ENCODE results near the gene GDI1.

GDI1 gene

GRCh38 chrX:154462396-154462795, 25.4 kb downstream of the GDI1 start:
- no peak for DNase-seq (ENCODE audit: low spot score)

DNA sequence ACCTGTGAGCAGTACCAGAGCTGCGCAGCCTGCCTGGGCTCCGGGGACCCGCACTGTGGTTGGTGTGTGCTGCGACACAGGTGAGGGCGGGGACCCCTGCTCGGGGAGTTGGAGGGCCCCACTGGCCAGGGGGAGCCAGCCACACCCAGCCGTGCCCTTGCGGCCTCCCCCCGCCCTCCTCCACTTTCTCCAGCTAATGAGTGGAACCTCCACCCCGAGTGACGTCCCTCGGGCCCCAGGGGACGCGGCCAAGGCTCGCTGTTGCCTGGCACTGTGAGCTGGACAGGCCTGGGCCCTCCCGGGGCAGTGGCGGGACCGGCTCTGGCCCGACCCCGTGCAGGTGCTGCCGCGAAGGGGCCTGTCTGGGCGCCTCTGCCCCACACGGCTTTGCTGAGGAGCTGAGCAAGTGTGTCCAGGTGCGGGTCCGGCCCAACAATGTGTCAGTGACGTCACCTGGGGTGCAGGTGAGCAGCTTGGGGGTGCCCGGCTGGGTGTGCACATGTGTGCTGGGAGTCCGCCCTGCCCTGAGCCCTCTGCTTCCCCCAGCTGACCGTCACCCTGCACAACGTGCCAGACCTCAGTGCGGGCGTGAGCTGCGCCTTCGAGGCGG, 26.8 kb downstream of the GDI1 start:
- DNase-seq (ENCODE audit: low spot score): no peak

DNA sequence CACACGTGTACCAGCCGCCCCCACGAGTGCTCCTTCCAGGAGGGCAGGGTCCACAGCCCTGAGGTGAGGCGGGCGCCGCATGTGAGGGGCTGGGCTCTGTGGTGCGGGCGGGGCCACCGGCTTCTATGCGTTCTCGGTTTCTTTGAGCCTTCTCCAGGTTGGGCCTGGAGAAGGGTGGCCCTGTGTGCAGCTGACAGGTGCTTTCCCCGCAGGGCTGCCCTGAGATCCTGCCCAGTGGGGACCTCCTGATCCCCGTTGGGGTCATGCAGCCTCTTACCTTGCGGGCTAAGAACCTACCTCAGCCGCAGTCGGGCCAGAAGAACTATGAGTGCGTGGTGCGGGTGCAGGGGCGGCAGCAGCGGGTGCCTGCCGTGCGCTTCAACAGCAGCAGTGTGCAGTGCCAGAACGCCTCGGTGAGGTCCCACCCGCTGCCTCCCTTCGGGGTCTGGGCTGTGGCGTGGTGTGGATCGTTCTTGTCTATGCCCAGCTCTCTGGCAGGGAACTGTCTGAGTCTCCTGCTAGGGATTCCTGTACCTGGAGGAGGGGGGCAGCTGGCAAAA, 27.9 kb downstream of the GDI1 start:
- no peak for DNase-seq (ENCODE audit: low spot score)

- DNase-seq (ENCODE audit: low spot score): no peak
These were observed 28.6 kb downstream of the GDI1 start for GRCh38 chrX:154465601-154466000.

DNA sequence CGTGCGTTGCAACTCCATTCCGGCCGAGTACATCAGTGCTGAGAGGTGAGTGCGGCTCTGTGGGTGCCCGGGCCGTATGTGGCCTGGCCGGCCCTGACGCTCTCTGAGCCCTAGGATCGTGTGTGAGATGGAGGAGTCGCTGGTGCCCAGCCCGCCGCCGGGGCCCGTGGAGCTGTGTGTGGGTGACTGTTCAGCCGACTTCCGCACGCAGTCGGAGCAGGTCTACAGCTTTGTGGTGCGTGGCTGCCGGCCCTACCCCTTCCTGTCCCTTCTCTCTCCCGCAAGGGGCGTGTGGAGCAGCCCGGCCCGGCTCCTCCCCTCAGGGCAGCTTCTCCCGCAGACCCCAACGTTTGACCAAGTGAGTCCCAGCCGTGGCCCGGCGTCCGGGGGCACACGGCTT, 29.1 kb downstream of the GDI1 start:
- DNase-seq (ENCODE audit: low spot score): no peak

DNA sequence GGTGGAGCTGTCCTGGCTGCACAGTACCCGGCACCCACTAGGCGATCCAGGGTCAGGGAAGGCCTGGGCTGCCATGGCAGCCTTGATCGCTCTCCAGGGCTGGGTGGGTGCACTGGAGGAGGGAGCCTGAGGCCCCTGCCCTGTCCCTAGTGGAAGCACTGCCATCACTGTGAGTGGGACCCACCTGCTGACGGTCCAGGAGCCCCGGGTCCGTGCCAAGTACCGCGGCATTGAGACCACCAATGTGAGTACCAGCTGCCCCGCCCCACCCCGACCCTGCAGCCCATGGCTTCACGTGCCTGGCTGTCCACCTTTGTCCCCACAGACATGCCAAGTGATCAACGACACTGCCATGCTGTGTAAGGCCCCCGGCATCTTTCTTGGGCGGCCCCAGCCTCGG, 30.0 kb downstream of the GDI1 start:
- no peak for DNase-seq (ENCODE audit: low spot score)

DNA sequence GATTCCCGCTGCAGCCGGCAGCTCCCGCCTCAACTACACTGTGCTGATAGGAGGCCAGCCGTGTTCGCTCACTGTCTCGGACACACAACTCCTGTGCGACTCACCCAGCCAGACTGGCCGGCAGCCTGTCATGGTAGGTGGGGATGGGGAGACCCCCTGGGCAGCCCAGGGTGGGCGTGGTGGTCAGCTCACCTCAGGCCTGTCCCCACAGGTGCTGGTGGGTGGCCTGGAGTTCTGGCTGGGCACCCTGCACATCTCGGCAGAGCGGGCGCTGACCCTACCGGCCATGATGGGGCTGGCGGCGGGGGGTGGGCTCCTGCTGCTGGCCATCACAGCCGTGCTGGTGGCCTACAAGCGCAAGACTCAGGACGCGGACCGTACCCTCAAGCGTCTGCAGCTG, 30.6 kb downstream of the GDI1 start:
- DNase-seq (ENCODE audit: low spot score): no peak

DNA sequence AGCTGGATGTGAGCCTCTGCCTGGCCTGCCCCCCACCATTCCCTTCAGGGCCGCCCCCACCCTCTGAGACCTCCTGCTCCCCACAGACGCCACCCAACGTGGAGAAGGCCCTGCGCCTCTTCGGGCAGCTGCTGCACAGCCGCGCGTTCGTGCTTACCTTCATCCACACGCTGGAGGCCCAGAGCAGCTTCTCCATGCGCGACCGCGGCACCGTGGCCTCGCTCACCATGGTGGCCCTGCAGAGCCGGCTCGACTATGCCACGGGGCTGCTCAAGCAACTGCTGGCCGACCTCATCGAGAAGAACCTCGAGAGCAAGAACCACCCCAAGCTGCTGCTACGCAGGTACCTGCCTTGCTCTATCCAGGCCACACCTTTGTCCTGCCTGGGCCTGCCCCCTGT, 31.3 kb downstream of the GDI1 start:
- DNase-seq (ENCODE audit: low spot score): no peak

DNA sequence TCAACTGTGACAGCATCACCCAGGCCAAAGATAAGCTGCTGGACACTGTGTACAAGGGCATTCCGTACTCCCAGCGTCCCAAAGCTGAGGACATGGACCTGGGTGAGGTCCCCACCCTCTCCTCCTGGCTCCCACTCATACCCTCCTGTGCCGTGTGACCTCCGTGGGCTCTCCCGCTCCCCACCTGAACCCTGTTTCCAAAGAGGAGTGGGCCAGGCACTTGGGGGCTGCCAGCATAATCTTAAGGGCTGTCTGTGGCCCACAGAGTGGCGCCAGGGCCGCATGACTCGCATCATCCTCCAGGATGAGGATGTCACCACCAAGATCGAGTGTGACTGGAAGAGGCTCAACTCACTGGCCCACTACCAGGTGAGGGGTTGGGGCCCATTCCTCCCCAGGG, 32.2 kb downstream of the GDI1 start:
- DNase-seq (ENCODE audit: low spot score): no peak

GRCh38 chrX:154469880-154470279, 32.9 kb downstream of the GDI1 start:
- DNase-seq (ENCODE audit: low spot score): no peak

DNA sequence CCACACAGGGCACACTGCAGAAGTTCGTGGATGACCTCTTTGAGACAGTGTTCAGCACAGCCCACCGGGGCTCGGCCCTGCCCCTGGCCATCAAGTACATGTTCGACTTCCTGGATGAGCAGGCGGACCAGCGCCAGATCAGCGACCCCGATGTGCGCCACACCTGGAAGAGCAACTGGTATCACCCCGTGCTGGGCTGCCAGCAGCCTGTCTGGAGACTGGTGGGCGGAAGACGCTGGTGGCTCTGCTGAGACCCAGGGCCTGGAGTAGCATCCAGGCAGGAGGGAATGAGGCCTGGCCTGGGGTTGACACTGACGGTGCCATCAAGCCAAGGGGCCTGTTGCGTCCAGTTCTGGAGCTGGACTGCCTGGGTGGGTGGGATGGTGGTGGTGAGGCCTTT, 33.5 kb downstream of the GDI1 start:
- no peak for DNase-seq (ENCODE audit: low spot score)

DNA sequence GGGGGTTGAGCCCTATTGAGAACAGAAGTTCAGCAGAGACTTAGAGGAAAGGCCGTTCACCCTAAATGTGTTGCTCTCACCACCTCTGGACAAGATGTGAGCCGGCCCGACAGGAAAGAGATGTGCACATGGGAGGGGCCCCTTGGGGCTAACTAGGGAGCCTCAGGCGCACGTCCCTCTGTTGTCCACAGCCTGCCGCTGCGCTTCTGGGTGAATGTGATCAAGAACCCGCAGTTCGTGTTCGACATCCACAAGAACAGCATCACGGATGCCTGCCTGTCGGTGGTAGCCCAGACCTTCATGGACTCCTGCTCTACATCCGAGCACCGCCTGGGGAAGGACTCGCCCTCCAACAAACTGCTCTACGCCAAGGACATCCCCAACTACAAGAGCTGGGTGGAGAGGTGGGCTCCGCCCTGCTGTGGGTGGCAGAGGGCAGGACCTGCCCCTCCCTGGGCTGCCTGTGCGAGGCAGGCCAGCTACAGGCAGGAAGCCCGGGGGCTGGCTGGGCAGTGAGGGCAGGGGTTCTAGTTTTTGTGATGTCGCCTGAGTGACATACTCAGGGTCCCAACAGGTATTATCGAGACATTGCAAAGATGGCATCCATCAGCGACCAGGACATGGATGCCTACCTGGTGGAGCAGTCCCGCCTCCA, 34.1 kb downstream of the GDI1 start:
- no peak for DNase-seq (ENCODE audit: low spot score)

DNA sequence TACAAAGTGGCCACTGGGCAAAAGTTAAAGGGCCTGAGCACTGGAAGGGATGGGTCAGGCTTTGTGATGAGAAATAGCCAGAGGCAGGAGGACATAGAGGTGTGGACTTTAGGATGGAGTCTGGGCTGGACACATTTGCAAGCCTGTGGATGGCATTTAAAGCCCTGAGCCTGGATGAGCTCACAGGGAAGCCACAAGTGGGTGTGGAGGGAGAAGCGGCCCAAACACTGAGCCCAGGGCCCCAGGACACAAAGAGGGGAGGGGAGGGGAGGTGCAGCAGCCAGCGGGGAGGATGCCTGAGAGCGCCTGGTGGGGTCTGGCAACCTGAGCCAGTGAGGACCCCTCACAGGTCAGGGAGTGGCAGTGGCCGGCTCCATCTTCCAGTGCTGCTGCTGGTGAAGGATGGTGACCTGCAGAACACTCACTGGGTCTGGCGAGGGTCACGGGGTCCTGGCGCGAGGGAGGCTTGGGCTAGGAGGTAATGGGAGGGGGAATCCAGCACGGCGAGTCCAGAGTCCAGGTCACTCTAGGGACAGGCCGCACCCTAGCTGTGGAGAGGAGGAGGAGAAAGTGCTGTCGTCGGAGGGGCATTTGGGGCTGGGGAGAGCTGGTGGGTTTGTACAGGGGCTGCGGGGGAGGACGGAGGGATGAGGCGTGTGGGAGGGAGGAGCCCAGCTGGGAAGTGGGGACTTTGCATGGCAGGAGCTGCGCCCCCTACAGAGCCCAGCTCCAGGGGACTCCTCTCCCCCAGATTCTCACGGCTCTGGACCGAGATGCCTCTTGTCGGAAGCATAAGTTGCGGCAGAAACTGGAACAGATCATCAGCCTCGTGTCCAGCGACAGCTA, 35.1 kb downstream of the GDI1 start:
- DNase-seq (ENCODE audit: low spot score): no peak

DNA sequence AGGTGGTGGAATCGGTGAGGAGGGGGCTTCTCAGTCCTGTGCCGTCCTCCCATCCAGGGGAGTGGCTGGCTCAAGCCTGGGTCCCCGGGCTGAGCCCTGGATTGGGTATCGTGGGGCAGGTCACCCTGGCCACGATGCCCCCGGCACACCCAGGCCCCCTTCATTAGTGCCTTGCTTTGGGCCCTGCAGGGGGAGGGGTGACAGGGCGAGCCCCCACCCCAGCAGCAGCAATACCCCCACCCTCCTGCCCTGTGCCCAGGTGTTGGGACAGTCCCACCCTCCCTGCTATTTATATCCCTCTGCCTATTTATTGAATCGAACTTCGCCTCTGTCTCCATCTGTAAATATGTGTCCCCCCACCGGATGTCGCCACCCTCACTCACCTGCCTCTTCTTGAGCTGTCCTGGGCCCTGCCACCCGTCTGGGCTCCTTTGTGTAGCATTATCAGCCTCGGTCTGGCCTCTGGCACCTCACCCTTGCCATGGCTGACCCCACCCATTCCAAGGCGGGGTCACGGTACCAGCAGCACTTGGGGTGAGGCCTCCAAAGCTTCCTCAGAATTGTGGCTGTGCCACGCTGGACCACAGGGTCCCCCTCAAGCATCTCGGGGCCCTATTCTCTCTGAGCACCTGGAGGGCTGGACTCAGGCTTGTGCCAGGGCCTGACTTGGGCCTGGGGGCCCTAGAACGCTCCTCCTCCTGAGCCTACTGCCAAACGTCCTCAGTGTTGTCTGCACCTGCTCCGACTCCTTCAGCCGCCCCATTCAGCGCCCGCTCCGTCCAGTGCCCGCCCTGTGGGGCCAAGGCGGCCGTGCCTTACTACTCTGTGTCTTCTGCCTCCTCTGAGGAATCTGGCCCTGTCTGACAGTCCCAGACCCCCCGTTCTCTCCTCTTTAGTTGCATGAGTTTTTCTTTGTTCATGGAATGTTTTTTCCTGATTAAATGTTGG, 36.0 kb downstream of the GDI1 start:
- DNase-seq (ENCODE audit: low spot score): no peak

GRCh38 chrX:154473683-154474082, 36.7 kb downstream of the GDI1 start:
- no peak for DNase-seq (ENCODE audit: low spot score)

- no peak for DNase-seq (ENCODE audit: low spot score)
These were observed 39.9 kb downstream of the GDI1 start for GRCh38 chrX:154476821-154477220.

GRCh38 chrX:154477891-154478477, 41.0 kb downstream of the GDI1 start:
- no peak for DNase-seq (ENCODE audit: low spot score)

- peak; percentile 93 for DNase-seq (ENCODE audit: low spot score)
These were observed 42.0 kb downstream of the GDI1 start, which contains the start of gene LAGE3 for GRCh38 chrX:154478728-154479622. TSS of gene LAGE3 (minus strand) at chrX:154479281. CDS start at chrX:154478915, 366 bp downstream.

DNA sequence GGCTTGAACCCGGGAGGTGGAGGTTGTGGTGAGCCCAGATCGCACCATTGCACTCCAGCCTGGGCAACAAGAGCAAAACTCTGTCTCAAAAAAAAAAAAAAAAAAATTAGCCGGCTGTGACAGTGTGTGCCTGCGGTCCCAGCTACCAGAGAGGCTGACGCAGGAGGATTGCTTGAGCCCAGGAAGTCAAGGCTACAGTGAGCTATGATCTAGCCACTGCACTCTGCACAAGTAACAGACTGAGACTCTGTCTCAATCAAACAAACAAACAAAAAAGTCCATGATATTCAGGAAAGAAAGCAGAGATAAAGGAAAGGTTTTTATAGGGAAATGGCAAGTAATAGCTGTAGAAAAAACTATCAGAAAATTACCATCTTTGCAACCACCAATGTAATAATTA, 44.2 kb downstream of the GDI1 start:
- DNase-seq (ENCODE audit: low spot score): no peak

DNA sequence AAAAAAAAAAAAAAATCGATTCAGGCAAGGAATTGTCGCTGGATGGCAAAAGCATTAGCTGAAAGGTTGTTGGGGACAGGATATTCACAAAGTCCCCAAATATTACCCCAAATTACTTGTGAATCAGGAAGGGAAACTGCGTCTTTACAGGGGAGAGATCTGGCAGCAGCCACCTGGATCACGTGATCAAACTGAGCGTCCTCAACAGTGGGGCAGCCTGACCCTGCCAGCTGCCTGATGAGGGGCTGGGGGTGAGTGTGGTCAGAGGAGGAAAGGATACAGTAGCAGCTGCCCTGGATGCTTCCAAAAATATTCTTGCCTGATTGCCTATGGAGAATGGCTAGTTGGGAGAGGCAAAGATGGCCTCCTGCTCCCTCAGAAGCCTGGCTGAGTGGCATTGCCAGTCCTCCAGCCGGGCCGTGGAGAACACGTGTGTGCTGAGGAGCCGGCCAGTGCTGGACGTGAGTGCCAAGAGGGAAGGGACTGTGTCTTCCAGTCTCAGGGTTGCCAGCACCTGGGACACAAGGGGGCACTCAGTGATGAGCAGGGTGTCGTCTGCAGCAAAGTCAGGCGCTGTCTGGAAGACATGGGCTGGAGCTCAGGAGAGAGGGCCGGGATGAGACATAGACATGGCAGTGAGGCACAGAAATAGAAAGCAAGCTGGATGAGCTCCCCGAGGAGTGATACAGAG, 45.1 kb downstream of the GDI1 start:
- no peak for DNase-seq (ENCODE audit: low spot score)

Data from ecto neural progenitor cell (in vitro differentiated cells).